HepG2 (cell line): ENCODE data around the gene TRIM10. TPM values are rescaled to one million over a fixed set of nuclear protein-coding genes. Genes with fewer than 3 reads are reported as not detected.
A peak's percentile ranks its signal among the peaks of the same experiment; 100 is the strongest.

Experiments used
- ARNTL ChIP-seq: sonication (generic); formaldehyde crosslinking; IDR thresholded peaks from 2 replicates; pipeline ENCODE4 v1.4.0; 2020; ENCODE audit warnings: mild to moderate bottlenecking, missing genetic modification reagents
- ASH2L ChIP-seq: fragments of 300-600, 200-600 bp; sonication (generic); IDR thresholded peaks from 2 replicates; pipeline ENCODE4 v1.7.0; 2017; ENCODE audit warnings: low read depth, mild to moderate bottlenecking, moderate library complexity, mixed read lengths, low read length; ENCODE audit not compliant: insufficient read length
- CREB3 ChIP-seq: sonication (generic); formaldehyde crosslinking; IDR thresholded peaks from 2 replicates; pipeline ENCODE4 v1.5.0; 2020; ENCODE audit warnings: missing genetic modification reagents
- DNMT1 ChIP-seq: sonication (generic); formaldehyde crosslinking; IDR thresholded peaks from 2 replicates; pipeline ENCODE4 v1.5.1; 2020; ENCODE audit warnings: mild to moderate bottlenecking, missing genetic modification reagents
- HNF1A ChIP-seq, 2 experiments: sonication (generic) in 1 of 2; formaldehyde crosslinking in 1 of 2; IDR thresholded peaks; 2 replicates each; pipeline versions ENCODE4 v1.4.0 to v1.6.1; 2016 to 2020; ENCODE audit warnings: borderline replicate concordance in 1 of 2, low read depth in 1 of 2, mild to moderate bottlenecking in 1 of 2, missing genetic modification reagents in 1 of 2
- JDP2 ChIP-seq: sonication (generic); formaldehyde crosslinking; IDR thresholded peaks from 2 replicates; pipeline ENCODE4 v1.8.1; 2022; ENCODE audit warnings: missing genetic modification reagents, borderline replicate concordance
- MTF1 ChIP-seq: sonication (generic); formaldehyde crosslinking; IDR thresholded peaks from 2 replicates; pipeline ENCODE4 v1.5.0; 2020; ENCODE audit warnings: missing genetic modification reagents
- MXD1 ChIP-seq: sonication (generic); formaldehyde crosslinking; IDR thresholded peaks from 2 replicates; pipeline ENCODE4 v1.4.0; 2020; ENCODE audit warnings: mild to moderate bottlenecking, missing genetic modification reagents
- NFYC ChIP-seq: IDR thresholded peaks from 2 replicates; pipeline ENCODE4 v1.6.1; 2016; ENCODE audit warnings: missing genetic modification reagents, missing compliant biosample characterization
- PAX8 ChIP-seq: sonication (generic); formaldehyde crosslinking; IDR thresholded peaks from 2 replicates; pipeline ENCODE4 v1.8.0; 2022; ENCODE audit warnings: mild to moderate bottlenecking, missing genetic modification reagents, borderline replicate concordance
- SNAPC2 ChIP-seq: sonication (generic); formaldehyde crosslinking; IDR thresholded peaks from 2 replicates; pipeline ENCODE4 v1.8.1; 2022; ENCODE audit warnings: mild to moderate bottlenecking, missing genetic modification reagents
- SP5 ChIP-seq: IDR thresholded peaks from 2 replicates; pipeline ENCODE4 v1.6.1; 2016; ENCODE audit warnings: low read depth, borderline replicate concordance
- SUZ12 ChIP-seq: fragments of 150-350 bp; IDR thresholded peaks from 2 replicates; pipeline ENCODE4 v1.6.1; 2014; ENCODE audit warnings: low read depth, low read length
- ZFX ChIP-seq: sonication (generic); formaldehyde crosslinking; IDR thresholded peaks from 2 replicates; pipeline ENCODE4 v1.4.0; 2020; ENCODE audit warnings: mild to moderate bottlenecking, low read depth, missing genetic modification reagents, moderate library complexity
- ZNF281 ChIP-seq: sonication (generic); formaldehyde crosslinking; IDR thresholded peaks from 2 replicates; pipeline ENCODE4 v1.4.0; 2020; ENCODE audit warnings: missing genetic modification reagents, borderline replicate concordance
- ZNF33B ChIP-seq: sonication (generic); formaldehyde crosslinking; IDR thresholded peaks from 2 replicates; pipeline ENCODE4 v1.5.1; 2020; ENCODE audit warnings: mild to moderate bottlenecking, missing genetic modification reagents
- ZNF367 ChIP-seq: sonication (generic); formaldehyde crosslinking; IDR thresholded peaks from 2 replicates; pipeline ENCODE4 v1.4.0; 2020; ENCODE audit warnings: missing genetic modification reagents, borderline replicate concordance
- ZNF383 ChIP-seq: sonication (generic); formaldehyde crosslinking; IDR thresholded peaks from 2 replicates; pipeline ENCODE4 v1.4.0; 2020; ENCODE audit warnings: missing genetic modification reagents, mild to moderate bottlenecking, borderline replicate concordance
- ZNF431 ChIP-seq: sonication (generic); formaldehyde crosslinking; IDR thresholded peaks from 2 replicates; pipeline ENCODE4 v1.9.0; 2022; ENCODE audit warnings: missing genetic modification reagents, low read depth, mild to moderate bottlenecking, borderline replicate concordance
- ZNF552 ChIP-seq: sonication (generic); formaldehyde crosslinking; IDR thresholded peaks from 2 replicates; pipeline ENCODE4 v1.9.0; 2022; ENCODE audit warnings: missing genetic modification reagents, mild to moderate bottlenecking, borderline replicate concordance
- ZNF558 ChIP-seq: sonication (generic); formaldehyde crosslinking; IDR thresholded peaks from 2 replicates; pipeline ENCODE4 v1.9.0; 2022; ENCODE audit warnings: mild to moderate bottlenecking, missing genetic modification reagents, borderline replicate concordance
- ZNF567 ChIP-seq: sonication (generic); formaldehyde crosslinking; IDR thresholded peaks from 2 replicates; pipeline ENCODE4 v1.8.1; 2023; ENCODE audit warnings: mild to moderate bottlenecking, missing genetic modification reagents, borderline replicate concordance
- polyA plus RNA-seq, 8 experiments: library from polyadenylated mRNA; depleted of rRNA in 3 of 8; stranded (reverse) in 7 of 8; unstranded in 1 of 8; fragments of >200 nt; fragmentation: Illumina TruSeq in 4 of 8; extraction: Trizol in 4 of 8; gene quantifications; 2 replicates each; pipeline versions ENCODE4 v1.2.1 to v1.2.3, GENCODE V29; 2011 to 2016; ENCODE audit warnings: low read depth in 4 of 8, missing spikeins in 1 of 8, mixed read lengths in 1 of 8; ENCODE audit not compliant: insufficient read depth in 1 of 8
- total RNA-seq, 5 experiments: library from RNA; depleted of rRNA; stranded (reverse); fragments of >200 nt; fragmentation: Illumina TruSeq; extraction: Trizol; gene quantifications; 2 replicates each; pipeline ENCODE4 v1.2.3, GENCODE V29; 2016; ENCODE audit warnings: low read depth in 1 of 5

Gene TRIM10
- total and polyA plus RNA-seq, 2 of the 13 experiments (the other 11 are each of a cell fraction or from before 2014, with no cell fraction given), result 4.1 to 6.8 TPM

- no peak for TF ChIP-seq ZNF383 (CRISPR knock-in tag)
- no peak for TF ChIP-seq HNF1A (IDR thresholded peaks at IDR 0.05; ENCODE audit: low read depth)
- TF ChIP-seq HNF1A (CRISPR knock-in tag; IDR thresholded peaks at IDR 0.05; ENCODE audit: borderline replicate concordance), result no peak
- TF ChIP-seq NFYC, result no peak
- no peak for TF ChIP-seq ZNF33B
- no peak for TF ChIP-seq JDP2
- 0 out of 2 replicates have a peak, but pooled peaks have one; percentile 12 for TF ChIP-seq DNMT1 (CRISPR knock-in tag)
- TF ChIP-seq ARNTL (CRISPR knock-in tag), result no peak
- TF ChIP-seq MTF1 (CRISPR knock-in tag), result no peak
- no peak for TF ChIP-seq ZNF281
- TF ChIP-seq ZNF552 (CRISPR knock-in tag), result no peak
- TF ChIP-seq ZNF367 (CRISPR knock-in tag), result no peak
- TF ChIP-seq PAX8 (CRISPR knock-in tag), result no peak
- TF ChIP-seq SP5 (CRISPR knock-in tag), result no peak
- no peak for TF ChIP-seq CREB3 (CRISPR knock-in tag)
- TF ChIP-seq ASH2L, result no peak
- no peak for TF ChIP-seq MXD1
- TF ChIP-seq SNAPC2 (CRISPR knock-in tag), result no peak
- TF ChIP-seq ZNF558 (CRISPR knock-in tag), result 0 out of 2 replicates have a peak, but pooled peaks have one; percentile 7
- no peak for TF ChIP-seq ZNF567 (CRISPR knock-in tag)
- no peak; the same call in 1 of the 2 replicates for TF ChIP-seq ZNF431 (CRISPR knock-in tag)
- no peak for TF ChIP-seq ZFX
- TF ChIP-seq SUZ12, result no peak
Measured at GRCh38 chr6:30102414-30102969, 58.5 kb downstream of the TRIM10 start (continued).
